Jurkat, Clone E6-1 (cell line): ENCODE data around the gene RHOXF1.
"Not testable (repeated sequence)": the region's sequence is repeated elsewhere in the genome, so short reads cannot be mapped to it uniquely, and the experiment has no call there.

Source experiments
- DNase-seq: peaks from one replicate; pipeline ENCODE4 v3.0.0-alpha.2; 2011; ENCODE audit warnings: low read depth, low spot score
- H3K4me3 ChIP-seq: 2 replicates; pipeline ENCODE4 v1.5.1; 2011; ENCODE audit warnings: mild to moderate bottlenecking, low read length, control low read depth, moderate library complexity

RHOXF1 gene

GRCh38 chrX:120090208-120090607, 25.5 kb downstream of the RHOXF1 start:
- no peak overlapping the region for H3K4me3 ChIP-seq
- no peak for DNase-seq

- DNase-seq, result no peak
- no peak overlapping the region for H3K4me3 ChIP-seq
Measured at GRCh38 chrX:120087289-120088017, 28.3 kb downstream of the RHOXF1 start.

- not testable (repeated sequence) for H3K4me3 ChIP-seq, DNase-seq
Measured at GRCh38 chrX:120085553-120086185, 30.0 kb downstream of the RHOXF1 start.

GRCh38 chrX:120077590-120077989, 38.1 kb downstream of the RHOXF1 start, which contains the start of gene RHOXF2B:
Gene RHOXF2B, minus strand, starts transcription at chrX:120077690. Its CDS starts 138 bp downstream, at chrX:120077552.
- not testable (repeated sequence) for H3K4me3 ChIP-seq, DNase-seq

GRCh38 chrX:120066169-120066568, 49.5 kb downstream of the RHOXF1 start:
- H3K4me3 ChIP-seq, DNase-seq: not testable (repeated sequence)
